Measurements from ENCODE around the gene TM2D1.
A peak's percentile ranks its signal among the peaks of the same experiment; 100 is the strongest.
"Not testable (repeated sequence)": the region's sequence is repeated elsewhere in the genome, so short reads cannot be mapped to it uniquely, and the experiment has no call there.

TM2D1 gene

DNA sequence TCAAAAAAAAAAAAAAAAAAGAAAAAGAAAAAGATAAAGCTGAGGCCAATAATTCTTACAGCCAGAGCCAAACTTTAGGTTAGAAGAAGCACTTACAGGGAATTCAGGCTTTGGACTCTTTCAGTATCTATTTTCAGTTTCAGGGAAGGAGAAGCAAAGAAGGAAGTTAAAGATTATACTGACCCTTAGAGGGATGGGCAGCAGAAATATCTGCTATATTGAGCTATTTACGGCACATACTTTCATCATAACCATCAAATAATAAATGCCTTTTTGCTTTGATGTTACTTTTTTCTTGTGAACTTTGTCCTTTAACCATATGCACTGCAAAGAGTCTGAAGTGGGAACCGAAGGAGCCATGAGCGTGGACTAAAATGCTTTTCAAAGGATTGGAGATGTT is 42.0 kb downstream of the TM2D1 start:
- Histone ChIP-seq H3K27ac (no peak overlapping the region), H3K4me3 (ENCODE audit: low read depth, low read length) (no peak overlapping the region), H3K36me3 (replicated peaks) (peaks cover 3% of the 10 kb centered on the region), H3K27me3 (replicated peaks) (no peaks in the 10 kb centered on the region)
- no peak for DNase-seq
- TF ChIP-seq, protein P1, sequence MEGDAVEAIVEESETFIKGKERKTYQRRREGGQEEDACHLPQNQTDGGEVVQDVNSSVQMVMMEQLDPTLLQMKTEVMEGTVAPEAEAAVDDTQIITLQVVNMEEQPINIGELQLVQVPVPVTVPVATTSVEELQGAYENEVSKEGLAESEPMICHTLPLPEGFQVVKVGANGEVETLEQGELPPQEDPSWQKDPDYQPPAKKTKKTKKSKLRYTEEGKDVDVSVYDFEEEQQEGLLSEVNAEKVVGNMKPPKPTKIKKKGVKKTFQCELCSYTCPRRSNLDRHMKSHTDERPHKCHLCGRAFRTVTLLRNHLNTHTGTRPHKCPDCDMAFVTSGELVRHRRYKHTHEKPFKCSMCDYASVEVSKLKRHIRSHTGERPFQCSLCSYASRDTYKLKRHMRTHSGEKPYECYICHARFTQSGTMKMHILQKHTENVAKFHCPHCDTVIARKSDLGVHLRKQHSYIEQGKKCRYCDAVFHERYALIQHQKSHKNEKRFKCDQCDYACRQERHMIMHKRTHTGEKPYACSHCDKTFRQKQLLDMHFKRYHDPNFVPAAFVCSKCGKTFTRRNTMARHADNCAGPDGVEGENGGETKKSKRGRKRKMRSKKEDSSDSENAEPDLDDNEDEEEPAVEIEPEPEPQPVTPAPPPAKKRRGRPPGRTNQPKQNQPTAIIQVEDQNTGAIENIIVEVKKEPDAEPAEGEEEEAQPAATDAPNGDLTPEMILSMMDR (IDR thresholded peaks at IDR 0.05; ENCODE audit: low read depth, low read length, missing control alignments) = no peak
- in situ Hi-C loops (cut with HindIII; ENCODE audit: low pct_ligation_motif_present, low sequenced_read_pairs) = no loop called here

DNA sequence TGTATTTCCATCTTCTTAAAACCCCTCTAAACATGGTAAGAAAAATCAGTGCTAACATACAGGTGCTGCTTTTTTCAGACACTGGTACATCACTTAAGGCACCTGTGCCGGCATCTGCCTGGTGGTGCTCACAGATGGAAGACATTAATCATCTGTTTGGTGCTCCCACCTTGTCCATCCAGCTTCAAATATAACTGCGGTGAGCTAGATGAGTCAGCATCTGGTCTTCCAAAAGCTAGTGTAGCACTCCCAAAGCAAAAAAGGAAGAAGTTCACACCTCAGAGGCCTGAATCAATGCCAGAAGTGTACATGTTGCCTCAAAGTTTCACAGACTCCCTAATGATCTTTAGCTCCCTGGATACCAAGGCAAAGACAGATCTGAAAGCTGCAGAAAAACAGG is 44.4 kb downstream of the TM2D1 start:
- Histone ChIP-seq H3K27ac (no peak overlapping the region), H3K36me3 (replicated peaks) (peaks cover 3% of the 10 kb centered on the region), H3K4me3 (ENCODE audit: low read depth, low read length) (no peak overlapping the region), H3K27me3 (replicated peaks) (no peaks in the 10 kb centered on the region)
- in situ Hi-C loops (cut with HindIII; ENCODE audit: low pct_ligation_motif_present, low sequenced_read_pairs) = no loop called here
- no peak for DNase-seq
- TF ChIP-seq, protein P1 (IDR thresholded peaks at IDR 0.05; ENCODE audit: low read depth, low read length, missing control alignments) = no peak

DNA sequence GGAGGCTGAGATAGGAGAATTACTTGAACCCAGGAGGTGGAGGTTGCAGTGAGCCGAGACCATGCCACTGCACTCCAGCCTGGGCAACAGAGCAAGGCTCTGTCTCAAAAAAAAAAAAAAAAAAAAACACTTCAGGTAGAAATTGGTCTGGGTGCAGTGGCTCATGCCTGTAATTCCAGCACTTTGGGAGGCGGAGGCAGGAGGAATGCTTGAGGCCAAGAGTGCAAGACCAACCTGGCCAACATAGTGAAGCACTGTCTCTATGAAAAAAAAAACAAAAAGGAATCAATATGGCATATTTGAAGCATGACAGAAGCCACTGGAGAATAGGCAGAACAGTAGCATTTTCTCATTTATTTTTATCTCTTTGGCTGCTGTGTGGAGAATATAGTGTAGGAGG is 48.1 kb downstream of the TM2D1 start:
- H3K27ac ChIP-seq; H3K27me3 ChIP-seq (replicated peaks); in situ Hi-C loops (cut with HindIII; ENCODE audit: low pct_ligation_motif_present, low sequenced_read_pairs); DNase-seq; H3K4me3 ChIP-seq (ENCODE audit: low read depth, low read length); H3K36me3 ChIP-seq (replicated peaks): not testable (repeated sequence)

DNA sequence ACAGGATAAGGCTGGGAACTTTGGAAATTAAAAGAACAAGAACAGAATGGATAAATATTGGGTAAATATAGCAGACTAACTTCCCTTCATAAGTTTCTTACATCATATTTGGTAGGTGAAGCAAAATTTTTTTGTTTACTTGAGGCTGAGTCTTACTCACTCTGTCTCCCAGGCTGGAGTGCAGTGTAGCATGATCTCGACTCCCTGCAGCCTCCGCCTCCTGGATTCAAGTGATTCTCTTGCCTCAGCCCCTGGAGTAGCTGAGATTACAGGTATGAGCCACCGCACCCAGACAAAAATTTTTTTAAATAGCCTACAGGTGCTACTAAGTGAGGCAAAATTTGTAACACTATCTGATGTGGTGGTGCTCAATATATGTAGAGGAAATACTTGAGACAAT is 50.7 kb downstream of the TM2D1 start:
- peak; percentile 2 for DNase-seq
- in situ Hi-C loops (cut with HindIII; ENCODE audit: low pct_ligation_motif_present, low sequenced_read_pairs) = no loop called here
- Histone ChIP-seq H3K36me3 (replicated peaks) (no peaks in the 10 kb centered on the region), H3K4me3 (ENCODE audit: low read depth, low read length) (no peak overlapping the region), H3K27me3 (replicated peaks) (no peaks in the 10 kb centered on the region), H3K27ac (no peak overlapping the region)
- TF ChIP-seq, protein P1 (IDR thresholded peaks at IDR 0.05; ENCODE audit: low read depth, low read length, missing control alignments) = no peak

DNA sequence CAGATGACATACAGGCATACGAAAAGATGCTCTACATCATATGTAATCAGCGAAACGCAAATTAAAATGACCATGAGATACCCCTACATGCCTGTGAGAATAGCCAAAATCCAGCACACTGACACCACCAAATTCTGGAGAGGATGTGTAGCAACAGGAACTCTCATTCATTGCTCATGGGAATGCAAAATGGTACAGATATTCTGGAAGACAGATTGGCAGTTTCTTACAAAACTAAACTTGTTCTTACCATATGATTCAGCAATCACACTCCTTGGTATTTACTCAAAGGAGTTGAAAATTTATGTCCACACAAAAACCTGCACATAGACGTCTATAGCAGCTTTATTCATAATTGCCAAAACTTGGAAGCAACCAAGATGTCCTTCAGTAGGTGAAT is 52.6 kb downstream of the TM2D1 start:
- in situ Hi-C loops (cut with HindIII; ENCODE audit: low pct_ligation_motif_present, low sequenced_read_pairs) = no loop called here
- H3K27me3 ChIP-seq (replicated peaks) = no peaks in the 10 kb centered on the region
- no peak overlapping the region for H3K4me3 ChIP-seq (ENCODE audit: low read depth, low read length)
- no peak overlapping the region for H3K27ac ChIP-seq
- TF ChIP-seq, protein P1 (IDR thresholded peaks at IDR 0.05; ENCODE audit: low read depth, low read length, missing control alignments) = no peak
- no peak for DNase-seq
- no peaks in the 10 kb centered on the region for H3K36me3 ChIP-seq (replicated peaks)

DNA sequence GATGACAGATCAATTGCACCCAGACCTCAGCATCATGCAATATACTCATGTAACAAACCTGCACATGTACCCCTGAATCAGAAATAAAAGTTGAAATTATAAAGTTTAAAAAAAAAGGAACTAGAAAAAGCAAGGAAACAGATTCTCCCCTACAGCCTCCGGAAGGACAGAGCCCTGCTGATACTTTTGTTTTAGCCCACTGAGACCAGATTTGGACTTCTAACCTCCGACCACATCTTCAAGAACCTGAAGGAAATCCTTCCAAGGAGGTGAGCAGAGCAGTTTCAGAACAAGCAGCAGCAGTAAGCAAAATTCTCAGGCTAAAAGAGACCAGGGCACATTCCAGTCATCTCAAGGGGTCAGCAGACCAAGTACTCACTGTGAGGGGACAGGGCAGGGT is 54.5 kb downstream of the TM2D1 start:
- no peak for DNase-seq
- Histone ChIP-seq H3K27me3 (replicated peaks) (no peaks in the 10 kb centered on the region), H3K27ac (no peak overlapping the region), H3K4me3 (ENCODE audit: low read depth, low read length) (no peak overlapping the region), H3K36me3 (replicated peaks) (no peaks in the 10 kb centered on the region)
- TF ChIP-seq, protein P1 (IDR thresholded peaks at IDR 0.05; ENCODE audit: low read depth, low read length, missing control alignments) = no peak
- in situ Hi-C loops (cut with HindIII; ENCODE audit: low pct_ligation_motif_present, low sequenced_read_pairs) = no loop called here

Data from brain microvascular endothelial cell (primary cell).